HG02840 (cell line): ENCODE measurements around the gene FLNC.

Source experiments
- ATAC-seq: cut with Tn5 transposase; IDR thresholded peaks from one replicate; pipeline ENCODE4 v1.9.1; 2021; ENCODE audit warnings: mild to moderate bottlenecking, moderate library complexity, moderate number of reproducible peaks; ENCODE audit not compliant: unreplicated experiment, low FRiP score

Gene FLNC

DNA sequence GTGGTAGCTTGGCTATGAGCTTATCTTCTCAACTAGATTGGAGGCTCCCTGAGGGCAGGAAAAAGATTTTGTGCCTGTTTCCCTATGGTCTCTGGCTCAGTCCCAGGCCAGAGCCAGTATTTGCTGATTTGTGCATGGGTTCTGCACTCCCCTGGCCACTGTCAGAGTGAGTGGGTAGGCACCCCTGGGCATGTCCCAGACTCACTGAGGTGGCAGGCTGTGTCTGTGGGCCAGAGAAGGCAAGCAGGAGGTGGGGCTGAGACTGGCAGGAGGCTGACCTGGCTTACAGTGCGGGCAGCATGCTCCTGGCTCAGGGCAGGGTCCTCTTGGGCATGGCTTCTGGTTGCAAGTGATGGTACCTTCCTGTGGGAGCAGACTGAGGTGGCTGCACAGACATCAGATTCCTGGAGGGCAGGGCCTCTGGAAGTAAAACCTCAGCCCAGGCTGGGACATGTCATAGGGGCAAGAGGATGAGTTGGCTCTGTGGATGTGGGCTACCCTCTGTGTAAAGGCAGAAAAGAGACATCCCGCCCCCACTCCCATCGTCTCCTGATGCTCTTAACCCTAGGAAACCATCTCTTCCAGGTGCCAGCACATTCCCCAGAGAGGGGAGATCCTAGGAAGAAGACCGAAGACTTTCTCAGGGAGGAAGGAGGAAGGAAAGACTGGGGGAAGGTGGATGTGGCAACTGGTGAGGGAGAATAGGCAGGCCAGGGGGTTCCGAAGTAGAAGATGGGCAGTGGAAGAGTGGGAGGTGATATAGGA lies 76.0 kb downstream of the FLNC start:
- no peak for ATAC-seq

DNA sequence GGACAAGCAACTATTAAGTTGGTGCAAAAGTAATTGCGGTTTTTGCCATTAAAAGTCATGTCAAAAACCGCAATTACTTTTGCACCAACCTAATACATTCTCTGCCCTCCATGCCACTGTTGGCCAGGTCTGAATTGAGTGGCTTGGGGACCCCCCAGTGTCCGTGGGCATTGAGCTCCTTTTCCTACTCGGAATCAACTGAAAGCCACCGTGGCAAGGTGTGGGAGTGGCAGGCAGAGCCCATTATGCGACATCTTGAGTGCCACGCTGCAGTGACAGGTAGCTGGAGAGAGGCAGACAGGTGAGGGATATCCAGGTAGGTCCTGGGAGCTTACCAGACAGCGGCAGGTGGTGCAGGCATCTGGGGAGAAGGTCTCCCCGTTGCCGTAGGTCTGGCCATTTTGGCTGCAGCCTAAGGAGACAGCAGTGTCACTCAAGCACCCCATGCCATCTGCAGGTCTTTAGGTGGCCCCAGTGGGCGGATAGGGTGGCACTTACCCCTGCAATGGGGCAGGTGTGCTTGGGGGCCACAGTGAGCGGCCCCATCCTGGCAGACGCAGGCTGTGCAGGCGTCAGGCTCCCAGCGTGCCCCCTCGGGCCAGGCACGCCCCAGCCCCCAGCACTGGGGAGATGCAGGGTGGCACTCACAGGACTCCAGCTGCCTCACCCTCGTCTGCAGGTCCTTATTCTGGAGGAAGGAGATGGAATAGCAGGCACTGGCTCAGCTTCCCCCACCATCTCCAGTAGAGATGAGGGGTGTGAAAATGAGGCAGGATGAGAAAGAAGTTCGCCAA lies 76.8 kb downstream of the FLNC start:
- no peak for ATAC-seq
